HG02973 (cell line): ENCODE measurements around the gene DHX38.

Source experiments
- ATAC-seq: cut with Tn5 transposase; IDR thresholded peaks from one replicate; pipeline ENCODE4 v1.9.1; 2021; ENCODE audit warnings: moderate library complexity; ENCODE audit not compliant: unreplicated experiment

Gene DHX38

DNA sequence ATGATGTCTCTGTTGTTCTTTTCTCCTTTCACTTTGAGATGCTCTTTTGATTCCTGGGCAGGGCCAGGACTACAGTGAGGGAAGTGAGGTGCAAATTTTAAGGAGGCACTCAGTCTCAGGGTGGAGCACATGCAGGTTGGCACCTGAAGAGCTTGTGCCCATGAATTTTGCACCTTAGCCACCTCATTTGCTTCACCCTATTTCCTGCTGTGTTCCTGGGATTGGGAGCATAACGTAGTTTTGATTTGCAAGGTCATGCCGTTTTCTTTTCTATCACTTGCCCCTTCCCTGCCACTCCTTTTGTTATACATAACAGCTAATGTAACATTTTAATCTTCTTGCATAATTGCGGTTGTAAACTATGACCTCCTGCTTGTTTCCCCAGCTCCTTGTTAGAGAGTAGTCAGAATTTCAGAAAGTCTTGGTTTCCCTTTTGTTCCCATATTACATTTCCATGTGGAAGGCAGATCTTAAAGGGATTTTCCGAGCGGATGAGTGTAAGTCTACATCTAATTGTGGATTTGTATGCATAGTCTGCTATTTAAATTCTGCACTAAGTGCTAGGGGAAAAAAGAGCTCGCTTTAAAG is 68.6 kb downstream of the DHX38 start:
- ATAC-seq, result no peak
